Body of pancreas (tissue), 4 donors: Measurements from ENCODE around the gene RCVRN. TPM values are rescaled to one million over a fixed set of nuclear protein-coding genes. Genes with fewer than 3 reads are reported as not detected.
"Not testable (repeated sequence)": the region's sequence is repeated elsewhere in the genome, so short reads cannot be mapped to it uniquely, and the experiment has no call there.

Source experiments
- ATAC-seq: fragments of 150-250 bp; one replicate; pipeline ENCODE4 v1.9.1; 2016
- DNase-seq, 4 donors: peaks; one replicate each; pipeline ENCODE4 v3.0.0-alpha.2; 2019
- H3K27ac ChIP-seq, 4 donors: fragments of 200-600 bp; sonication (generic); 1 replicate in 3 of 4; 2 replicates in 1 of 4; pipeline versions ENCODE4 v1.5.1 to v1.6.1; 2016 to 2019; ENCODE audit warnings: mild to moderate bottlenecking in 1 of 4, mixed read lengths in 1 of 4, moderate library complexity in 1 of 4
- H3K27me3 ChIP-seq, 2 donors: fragments of 200-600 bp; sonication (generic); one replicate each; pipeline ENCODE4 v1.6.0; 2016; ENCODE audit warnings: mild to moderate bottlenecking in 1 of 2
- H3K36me3 ChIP-seq, 2 donors: fragments of 200-600 bp; sonication (generic); replicated peaks in 1 of 2; 2 replicates each; pipeline ENCODE4 v1.5.1; 2016; ENCODE audit warnings: low read depth in 2 of 2; ENCODE audit not compliant: insufficient read depth in 1 of 2
- H3K4me1 ChIP-seq: fragments of 200-600 bp; sonication (generic); one replicate; pipeline ENCODE4 v1.6.0; 2016
- H3K4me3 ChIP-seq, 2 donors: fragments of 200-600 bp; sonication (generic); 1 replicate in 1 of 2; 2 replicates in 1 of 2; pipeline ENCODE4 v1.5.1; 2016 to 2019
- H3K9me3 ChIP-seq, 3 donors: fragments of 200-600 bp; sonication (generic); 1 replicate in 2 of 3; 2 replicates in 1 of 3; pipeline ENCODE4 v1.5.1; 2016
- CTCF ChIP-seq, 7 experiments: fragments of 450-650 bp in 4 of 7; fragments of 200-600 bp in 3 of 7; sonication (generic) in 3 of 7; IDR thresholded peaks; one replicate each; pipeline ENCODE4 v1.5.1; 2016 to 2019; ENCODE audit warnings: antibody characterized with exemption in 7 of 7
- POLR2A ChIP-seq, 3 donors: fragments of 450-650 bp; IDR thresholded peaks; one replicate each; pipeline ENCODE4 v1.6.1; 2016; ENCODE audit warnings: antibody characterized with exemption in 3 of 3, mild to moderate bottlenecking in 2 of 3
- WGBS, 2 donors: methylation state at CpG; one replicate each; pipeline ENCODE4 v1.1.5; 2017; 5-methylcytosine and 5-hydroxymethylcytosine counted together
- intact Hi-C: fragments of 100-400 bp; cut with DNase I; formaldehyde crosslinking; loops from one replicate; pipeline ENCODE4 v1.15.1; 2023
- total RNA-seq, 2 donors: library from RNA; depleted of rRNA; stranded (reverse); fragments of >200 nt; gene quantifications; one replicate each; pipeline ENCODE4 v1.1.0, GENCODE V29; 2016

Gene RCVRN
- total RNA-seq, 2 donors from 2014 or later = not detected

- no peaks in the 10 kb centered on the region for H3K36me3 ChIP-seq
- intact Hi-C loops = loop anchor here (10.0 kb wide), 1 partner anchor 699 kb away; no protein-coding TSS in a partner anchor
- H3K9me3 ChIP-seq = no peaks in the 10 kb centered on the region
- H3K4me1 ChIP-seq = peaks cover 5% of the 10 kb centered on the region
- H3K27me3 ChIP-seq = no peaks in the 10 kb centered on the region
- no peak overlapping the region for H3K4me3 ChIP-seq
- no peak for TF ChIP-seq CTCF (IDR thresholded peaks at IDR 0.05)
- no peak for TF ChIP-seq POLR2A (IDR thresholded peaks at IDR 0.05)
- DNase-seq (no peak), ATAC-seq (no peak)
- no peak overlapping the region for H3K27ac ChIP-seq
- 54 to 82% methylated on average over 14 to 21 of the region's 21 CpGs for WGBS, 2 donors
Observed at GRCh38 chr17:9926150-9926804, 21.2 kb upstream of the RCVRN start.

- H3K4me3 ChIP-seq = no peak overlapping the region
- H3K4me1 ChIP-seq = peaks cover 5% of the 10 kb centered on the region
- H3K36me3 ChIP-seq = no peaks in the 10 kb centered on the region
- no peak overlapping the region for H3K27ac ChIP-seq
- no peaks in the 10 kb centered on the region for H3K27me3 ChIP-seq
- DNase-seq (no peak), ATAC-seq (no peak)
- H3K9me3 ChIP-seq = no peaks in the 10 kb centered on the region
- TF ChIP-seq POLR2A (IDR thresholded peaks at IDR 0.05) (no peak), CTCF (IDR thresholded peaks at IDR 0.05) (no peak)
- WGBS, 2 donors = 78 to 82% methylated on average over 6 to 11 of the region's 11 CpGs
- intact Hi-C loops = loop anchor here (10.0 kb wide), 1 partner anchor 699 kb away; no protein-coding TSS in a partner anchor
Observed at GRCh38 chr17:9925457-9925856, 20.4 kb upstream of the RCVRN start.

- intact Hi-C loops = loop anchor here (10.0 kb wide), 1 partner anchor 700 kb away; no protein-coding TSS in a partner anchor
Observed at GRCh38 chr17:9924735-9925191, 19.7 kb upstream of the RCVRN start.

GRCh38 chr17:9922012-9922848 lies 17.2 kb upstream of the RCVRN start:
- DNase-seq = no peak
- Histone ChIP-seq H3K27me3 (no peaks in the 10 kb centered on the region), H3K36me3 (no peaks in the 10 kb centered on the region), H3K9me3 (no peaks in the 10 kb centered on the region), H3K27ac (no peak overlapping the region), H3K4me3 (no peak overlapping the region), H3K4me1 (peaks cover 5% of the 10 kb centered on the region)
- ATAC-seq = no peak
- TF ChIP-seq POLR2A (IDR thresholded peaks at IDR 0.05) = no peak
- no peak for TF ChIP-seq CTCF (IDR thresholded peaks at IDR 0.05)
- intact Hi-C loops = loop anchor here (10.0 kb wide), 1 partner anchor 703 kb away; no protein-coding TSS in a partner anchor
- WGBS, 2 donors = 81% methylated on average over 14 of the region's 14 CpGs

More at GRCh38 chr17:9924735-9925191, 19.7 kb upstream of the RCVRN start:
- no peak for TF ChIP-seq POLR2A (IDR thresholded peaks at IDR 0.05)
- TF ChIP-seq CTCF (IDR thresholded peaks at IDR 0.05) = peak; percentile 65 to 86 (median 78)
- no peak overlapping the region for H3K27ac ChIP-seq
- H3K9me3 ChIP-seq = no peaks in the 10 kb centered on the region
- DNase-seq (peak in 2 of 4 donors; percentile 19 to 43), ATAC-seq (peak; percentile 79)
- H3K27me3 ChIP-seq = no peaks in the 10 kb centered on the region
- H3K36me3 ChIP-seq = no peaks in the 10 kb centered on the region
- H3K4me1 ChIP-seq = peaks cover 5% of the 10 kb centered on the region
- WGBS, 2 donors = 16 to 22% methylated on average over 6 of the region's 6 CpGs
- no peak overlapping the region for H3K4me3 ChIP-seq

- not testable (repeated sequence) for ATAC-seq, H3K4me3 ChIP-seq, H3K9me3 ChIP-seq, DNase-seq, H3K4me1 ChIP-seq, H3K27me3 ChIP-seq, H3K36me3 ChIP-seq, H3K27ac ChIP-seq
- 68 to 69% methylated on average over 3 to 13 of the region's 13 CpGs for WGBS, 2 donors
- intact Hi-C loops = loop anchor here (10.0 kb wide), 1 partner anchor 704 kb away; no protein-coding TSS in a partner anchor
Observed at GRCh38 chr17:9921216-9921615, 16.1 kb upstream of the RCVRN start.
